A549 treated with RU486 at 1 μM for 4 hours (cell line): Measurements from ENCODE around the gene PIGO. TPM values are rescaled to one million over a fixed set of nuclear protein-coding genes. Genes with fewer than 3 reads are reported as not detected.

Experiments used
- total RNA-seq: library from RNA; stranded (reverse); fragments of 200-300 nt; extraction: Qiagen RNA extraction; gene quantifications from 5 replicates; pipeline ENCODE4 v1.2.3, GENCODE V29; 2022; ENCODE audit warnings: low read depth

PIGO gene
- total RNA-seq: 34.3 to 51.9 TPM (median 49.7 TPM) in 5 replicates

DNA sequence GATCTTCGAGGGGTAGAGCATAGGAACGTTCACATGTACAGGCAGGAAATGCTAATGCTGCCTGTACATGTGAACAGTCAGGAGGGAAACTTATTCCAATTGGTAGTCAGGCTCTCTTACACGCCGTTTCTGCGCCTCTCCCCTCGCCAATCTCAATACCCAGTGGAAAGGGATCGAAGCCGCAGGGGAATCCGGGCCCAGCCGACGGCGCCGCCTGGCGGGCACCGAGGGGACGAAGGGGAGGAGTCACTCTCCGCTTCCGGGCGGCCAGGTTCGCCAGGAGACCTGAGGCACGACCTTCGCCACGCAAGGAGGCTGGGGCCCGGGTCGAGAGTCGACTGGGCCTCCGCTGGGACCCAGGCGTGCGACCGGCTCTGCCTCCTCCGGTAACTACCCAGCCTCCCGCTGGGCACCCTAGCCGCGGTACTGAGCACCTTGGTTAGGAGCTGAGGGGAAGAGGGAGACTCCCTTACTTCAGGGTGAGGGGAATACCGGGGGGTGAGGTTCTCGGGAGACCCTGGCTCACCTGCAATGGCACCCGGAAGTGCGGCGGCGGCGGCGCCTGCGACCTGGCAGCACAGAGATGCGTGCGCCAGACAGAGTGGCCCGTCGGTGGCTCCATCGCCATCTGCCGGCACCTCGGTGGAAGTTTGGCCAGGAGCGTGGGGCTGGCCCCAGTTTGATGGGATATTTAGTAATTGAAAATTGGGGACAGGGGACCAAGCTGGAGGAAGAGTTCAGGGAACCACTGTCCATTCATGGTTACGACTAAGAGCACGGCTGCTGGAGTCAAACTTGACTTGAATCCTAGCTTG lies at the start of gene PIGO:
Gene PIGO (minus strand): TSS at position 557 of the 815 bp plus-strand sequence. CDS start 1,026 bp downstream, outside the sequence.

GRCh38 chr9:35115680-35116538 lies 19.5 kb upstream of the PIGO start, which contains the start of gene ATOSB:
TSS of gene ATOSB (minus strand) at chr9:35115862. CDS start at chr9:35108274, 7,588 bp downstream.

DNA sequence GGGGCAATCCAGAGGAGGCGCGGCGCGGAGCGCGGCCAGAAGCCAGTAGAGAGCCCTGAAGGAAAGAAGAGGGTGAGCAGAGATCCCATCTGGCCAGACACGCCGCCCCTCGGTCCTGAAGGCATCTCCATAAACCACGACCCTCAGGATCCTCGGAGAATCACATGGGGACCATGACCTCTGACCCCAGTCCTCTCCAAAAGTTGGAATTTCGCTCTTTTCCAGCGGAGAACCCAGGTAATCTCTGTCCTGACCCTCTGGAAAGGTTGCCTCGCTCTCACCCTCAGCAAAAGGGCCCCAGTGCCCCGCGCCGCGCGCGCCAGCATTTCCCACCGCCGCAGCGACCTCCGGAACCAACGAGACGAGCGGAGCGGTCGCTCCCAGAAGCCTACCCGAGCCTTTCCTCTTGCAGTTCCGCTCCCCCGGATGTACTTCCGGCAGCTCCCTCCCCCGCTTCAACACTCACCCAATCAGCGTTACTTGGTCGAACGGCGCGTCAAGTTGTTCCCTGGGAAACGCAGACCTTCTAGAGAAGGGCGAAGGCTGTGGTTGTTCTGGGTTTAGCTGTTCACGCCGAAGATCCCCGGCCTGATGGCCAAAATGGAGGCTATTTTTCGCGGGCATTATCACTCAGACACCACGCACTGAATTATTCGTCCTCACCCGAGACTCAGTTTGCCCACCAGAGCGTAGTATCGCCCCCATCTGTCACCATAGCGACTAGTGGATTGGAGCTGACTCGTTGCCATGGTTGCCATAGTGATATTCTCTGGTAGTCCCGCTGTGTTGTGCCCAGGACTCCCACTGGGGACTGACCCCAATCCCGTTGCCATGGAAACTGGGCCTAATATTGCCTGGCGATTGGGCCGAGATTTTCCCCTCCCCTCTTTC lies 6.6 kb upstream of the PIGO start, which contains the start of gene STOML2:
Gene STOML2 (minus strand): TSS at position 363 of the 891 bp plus-strand sequence. CDS start 37 bp downstream, at position 326.

DNA sequence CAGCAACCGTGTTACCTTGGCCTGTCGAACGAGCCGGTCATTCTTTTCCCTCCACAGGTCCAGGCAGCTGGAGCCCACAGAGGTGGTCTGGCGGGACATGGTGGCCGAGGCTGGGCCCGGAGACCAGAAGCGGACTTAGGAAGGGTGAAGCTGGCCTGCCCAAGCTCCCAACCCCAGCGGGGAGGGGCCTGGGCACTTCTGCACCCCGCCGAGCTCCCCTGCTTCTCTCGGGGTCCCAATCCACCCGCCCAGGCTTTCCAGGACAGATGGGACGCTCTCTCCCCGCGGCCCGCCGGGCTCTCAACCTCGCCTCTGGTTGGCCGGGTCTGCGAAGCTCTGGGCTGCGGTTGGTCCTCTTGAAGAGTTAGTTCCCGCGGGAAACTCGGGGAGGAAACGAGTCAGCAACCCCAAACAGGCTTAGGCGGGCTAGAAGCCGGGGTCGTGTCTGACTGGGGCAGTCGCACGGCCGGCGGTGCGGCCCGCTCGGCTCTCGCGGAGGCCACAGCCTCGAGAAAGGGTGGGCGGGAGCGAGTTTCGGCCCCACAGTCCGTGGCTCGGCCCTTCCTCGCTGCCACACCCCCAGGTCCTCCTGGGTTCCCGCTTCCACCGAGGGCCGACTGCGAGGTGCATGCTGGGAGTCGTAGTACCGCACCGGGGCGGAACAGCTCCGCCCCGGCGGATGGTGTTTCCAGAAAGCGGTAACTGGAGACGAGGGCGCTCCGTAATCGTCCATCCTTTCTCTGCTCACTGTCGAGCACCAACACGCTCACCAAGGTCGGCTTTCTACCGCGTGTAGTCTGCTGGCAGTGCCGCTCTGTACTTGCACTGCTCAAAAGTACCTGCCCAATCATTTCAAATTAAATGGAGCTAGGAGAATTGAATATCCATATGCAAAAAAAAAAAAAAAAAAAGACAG lies 16.7 kb downstream of the PIGO start, which contains the start of gene FANCG:
Gene FANCG (minus strand): TSS at position 517 of the 916 bp plus-strand sequence. CDS start 418 bp downstream, at position 99.

GRCh38 chr9:35072461-35073278 lies 23.7 kb downstream of the PIGO start, which contains the start of gene VCP:
TSS of gene VCP (minus strand) at chr9:35072625. CDS start at chr9:35072353, 272 bp downstream.

Other genes starting within 250 kb of the PIGO start
- gene PHF24, start 138.3 kb downstream of the PIGO start, total RNA-seq: 0.12 to 0.31 TPM (median 0.20 TPM) in 4 of 5 replicates, not detected in the other
- gene DNAJB5, start 106.8 kb downstream of the PIGO start, total RNA-seq: 3.6 to 5.4 TPM (median 4.9 TPM) in 5 replicates
- gene VCP, start 24.0 kb downstream of the PIGO start, total RNA-seq: 277 to 304 TPM (median 295 TPM) in 5 replicates
- 34.3 to 57.5 TPM (median 54.2 TPM) in 5 replicates for gene FANCG, start 16.6 kb downstream of the PIGO start, total RNA-seq
- gene STOML2, start 6.5 kb upstream of the PIGO start, total RNA-seq: 214 to 282 TPM (median 254 TPM) in 5 replicates
- 6.5 to 10.2 TPM (median 8.7 TPM) in 5 replicates for gene ATOSB, start 19.3 kb upstream of the PIGO start, total RNA-seq
- 8.2 to 9.2 TPM (median 8.7 TPM) in 5 replicates for gene UNC13B, start 65.4 kb upstream of the PIGO start, total RNA-seq